H1 (cell line): ENCODE measurements around the gene HMX1. TPM values are rescaled to one million over a fixed set of nuclear protein-coding genes. Genes with fewer than 3 reads are reported as not detected.

Source experiments
- CTCF ChIA-PET: fragments of 300-600 bp; sonication (Branson Sonifier 250); formaldehyde crosslinking; loops from one replicate; lab custom pipeline; 2021; ENCODE audit not compliant: partially characterized antibody; lab: Charles Lee
- POLR2A ChIA-PET: fragments of 300-600 bp; sonication (Branson Sonifier 250); formaldehyde crosslinking; loops from one replicate; lab custom pipeline; 2021; ENCODE audit warnings: inconsistent platforms; ENCODE audit not compliant: partially characterized antibody; lab: Charles Lee
- DNase-seq, 2 experiments: peaks; one replicate each; pipeline versions ENCODE4 v3.0.0 to v3.0.0-alpha.2; 2010 to 2022; ENCODE audit warnings: low spot score in 2 of 2, low read depth in 1 of 2, mixed read lengths in 1 of 2
- FAIRE-seq: peaks from 2 replicates; lab custom pipeline; 2011; peaks lifted over from hg19 to GRCh38; lab: Jason Lieb, UNC
- H2AFZ ChIP-seq: 2 replicates; pipeline ENCODE4 v1.8.1; 2012; ENCODE audit warnings: low read length, inconsistent platforms
- H2AK5ac ChIP-seq: 2 replicates; pipeline ENCODE4 v1.6.1; 2013; ENCODE audit warnings: low read depth, low read length
- H2BK120ac ChIP-seq: replicated peaks from 2 replicates; pipeline ENCODE3; 2013; ENCODE audit warnings: low read depth, low read length, inconsistent platforms
- H2BK12ac ChIP-seq: 2 replicates; pipeline ENCODE4 v1.6.1; 2013; ENCODE audit warnings: low read depth, low read length
- H2BK15ac ChIP-seq: 2 replicates; pipeline ENCODE4 v1.6.1; 2013; ENCODE audit warnings: low read length
- H2BK20ac ChIP-seq: 2 replicates; pipeline ENCODE4 v1.6.1; 2013; ENCODE audit warnings: low read length
- H2BK5ac ChIP-seq: 2 replicates; pipeline ENCODE4 v1.6.1; 2013; ENCODE audit warnings: low read depth, low read length
- H3K14ac ChIP-seq: 2 replicates; pipeline ENCODE4 v1.6.1; 2013; ENCODE audit warnings: inconsistent platforms; ENCODE audit not compliant: insufficient read length
- H3K18ac ChIP-seq: 2 replicates; pipeline ENCODE4 v1.6.1; 2013; ENCODE audit warnings: low read length; ENCODE audit errors: extremely low read depth
- H3K23ac ChIP-seq: 2 replicates; pipeline ENCODE4 v1.6.1; 2013; ENCODE audit warnings: inconsistent platforms; ENCODE audit not compliant: insufficient read length
- H3K23me2 ChIP-seq: 2 replicates; pipeline ENCODE4 v1.6.1; 2013; ENCODE audit warnings: low read depth, low read length
- H3K27ac ChIP-seq: 2 replicates; pipeline ENCODE4 v1.6.1; 2011; ENCODE audit warnings: low read depth, low read length, inconsistent platforms
- H3K27me3 ChIP-seq, 4 experiments: replicated peaks in 1 of 4; 1 replicate in 1 of 4; 2 replicates in 3 of 4; pipeline versions ENCODE4 v1.6.1 to v1.8.1; 2011 to 2013; ENCODE audit warnings: low read length in 3 of 4, mild to moderate bottlenecking in 3 of 4, inconsistent platforms in 2 of 4, mixed read lengths in 2 of 4, moderate library complexity in 1 of 4; ENCODE audit not compliant: control insufficient read depth in 3 of 4, insufficient read depth in 3 of 4; ENCODE audit errors: extremely low read depth in 1 of 4
- H3K36me3 ChIP-seq, 4 experiments: 2 replicates each; pipeline versions ENCODE4 v1.6.1 to v1.8.1; 2011 to 2013; ENCODE audit warnings: mild to moderate bottlenecking in 4 of 4, low read length in 3 of 4, moderate library complexity in 2 of 4, control low read depth in 1 of 4, inconsistent platforms in 1 of 4; ENCODE audit not compliant: insufficient read depth in 4 of 4, control insufficient read depth in 2 of 4
- H3K4ac ChIP-seq: replicated peaks from 2 replicates; pipeline ENCODE3; 2013; ENCODE audit warnings: low read length, low read depth, mixed read lengths, inconsistent platforms; ENCODE audit not compliant: insufficient read length
- H3K4me1 ChIP-seq, 4 experiments: replicated peaks in 1 of 4; 1 replicate in 1 of 4; 2 replicates in 3 of 4; pipeline versions ENCODE4 v1.6.1 to v1.8.1; 2011 to 2013; ENCODE audit warnings: low read length in 3 of 4, inconsistent platforms in 2 of 4, mixed read lengths in 1 of 4; ENCODE audit not compliant: insufficient read depth in 4 of 4, control insufficient read depth in 3 of 4
- H3K4me2 ChIP-seq, 2 experiments: 2 replicates each; pipeline versions ENCODE4 v1.6.1 to v1.8.1; 2011 to 2013; ENCODE audit warnings: low read depth in 2 of 2, low read length in 2 of 2, control low read depth in 1 of 2, inconsistent platforms in 1 of 2, mild to moderate bottlenecking in 1 of 2; ENCODE audit not compliant: insufficient read depth in 1 of 2
- H3K4me3 ChIP-seq, 4 experiments: fragments of 200-600, 300-600 bp in 1 of 4; sonication (generic), shearing (Covaris generic), sonication (Bioruptor Twin) in 1 of 4; 2 replicates each; pipeline versions ENCODE4 v1.5.1 to v1.8.1; 2011 to 2016; ENCODE audit warnings: low read length in 4 of 4, low read depth in 3 of 4, control low read depth in 2 of 4, inconsistent platforms in 2 of 4, mild to moderate bottlenecking in 2 of 4, mixed read lengths in 1 of 4, moderate library complexity in 1 of 4; ENCODE audit not compliant: insufficient read depth in 2 of 4; ENCODE audit errors: extremely low read depth in 1 of 4
- H3K56ac ChIP-seq: replicated peaks from 2 replicates; pipeline ENCODE3; 2013; ENCODE audit warnings: low read depth, mild to moderate bottlenecking, mixed read lengths, low read length, inconsistent platforms; ENCODE audit not compliant: insufficient read length
- H3K79me1 ChIP-seq: 2 replicates; pipeline ENCODE4 v1.6.1; 2013; ENCODE audit warnings: low read depth, low read length, control low read depth
- H3K79me2 ChIP-seq, 2 experiments: 2 replicates each; pipeline versions ENCODE4 v1.6.1 to v1.8.1; 2012 to 2013; ENCODE audit warnings: low read length in 2 of 2, mild to moderate bottlenecking in 2 of 2, inconsistent platforms in 1 of 2; ENCODE audit not compliant: insufficient read depth in 2 of 2, control insufficient read depth in 1 of 2
- H3K9ac ChIP-seq, 4 experiments: replicated peaks in 1 of 4; 1 replicate in 1 of 4; 2 replicates in 3 of 4; pipeline versions ENCODE4 v1.6.1 to v1.8.1; 2011 to 2013; ENCODE audit warnings: low read depth in 3 of 4, low read length in 3 of 4, control low read depth in 2 of 4, mild to moderate bottlenecking in 2 of 4, moderate library complexity in 2 of 4, inconsistent platforms in 1 of 4; ENCODE audit errors: extremely low read depth in 1 of 4
- H3K9me3 ChIP-seq, 2 experiments: 2 replicates each; pipeline versions ENCODE4 v1.6.1 to v1.8.1; 2012 to 2013; ENCODE audit warnings: mild to moderate bottlenecking in 2 of 2, moderate library complexity in 2 of 2, control low read depth in 1 of 2, inconsistent platforms in 1 of 2, low read depth in 1 of 2, low read length in 1 of 2, mixed read lengths in 1 of 2; ENCODE audit not compliant: insufficient read depth in 2 of 2
- H4K20me1 ChIP-seq, 2 experiments: replicated peaks in 1 of 2; 2 replicates each; pipeline versions ENCODE3 to v1.8.1; 2011 to 2013; ENCODE audit warnings: inconsistent platforms in 2 of 2, low read length in 2 of 2, mild to moderate bottlenecking in 1 of 2; ENCODE audit not compliant: insufficient read depth in 2 of 2, control insufficient read depth in 1 of 2
- H4K5ac ChIP-seq: 2 replicates; pipeline ENCODE4 v1.6.1; 2013; ENCODE audit warnings: low read length, low read depth, mixed read lengths, inconsistent platforms; ENCODE audit not compliant: insufficient read length
- H4K8ac ChIP-seq: 2 replicates; pipeline ENCODE4 v1.8.0; 2013; ENCODE audit warnings: mild to moderate bottlenecking, moderate library complexity, low read length, inconsistent platforms; ENCODE audit not compliant: insufficient read depth; ENCODE audit errors: extremely low read depth
- H4K91ac ChIP-seq: replicated peaks from 2 replicates; pipeline ENCODE3; 2013; ENCODE audit warnings: low read length, mixed read lengths, inconsistent platforms; ENCODE audit not compliant: insufficient read length
- GTF2F1 ChIP-seq: IDR thresholded peaks from 2 replicates; pipeline ENCODE4 v1.6.1; 2012; ENCODE audit warnings: low read depth, low read length, improper control_type of control experiment, borderline replicate concordance
- KDM1A ChIP-seq: fragments of 200-600, 300-600 bp; sonication (generic); IDR thresholded peaks from 2 replicates; pipeline ENCODE4 v1.7.1; 2016; ENCODE audit warnings: mild to moderate bottlenecking, low read length, borderline replicate concordance
- whole genome bisulfite sequencing, 2 experiments: shearing (Covaris generic) in 1 of 2; methylation state at CpG; one replicate each; pipeline versions ENCODE4 v1.1.6 to v1.1.7; 2013 to 2015; ENCODE audit warnings: low lambda C conversion rate in 2 of 2, mixed read lengths in 2 of 2, inconsistent platforms in 1 of 2, low coverage in 1 of 2, missing lambda C conversion rate in 1 of 2; ENCODE audit not compliant: insufficient replicate concordance in 2 of 2, insufficient coverage in 1 of 2, insufficient read length in 1 of 2; ENCODE audit errors: extremely low coverage in 1 of 2, missing lambda C conversion rate in 1 of 2; 5-methylcytosine and 5-hydroxymethylcytosine counted together
- polyA plus RNA-seq, 7 experiments: library from polyadenylated mRNA; depleted of rRNA in 3 of 7; stranded (reverse) in 5 of 7; unstranded in 2 of 7; fragments of >200 nt in 5 of 7; fragments of 200-250 nt in 2 of 7; gene quantifications; 1 replicate in 5 of 7; 2 replicates in 1 of 7; 4 replicates in 1 of 7; pipeline versions ENCODE4 v1.2.1 to v1.2.3, GENCODE V29; 2011 to 2013; ENCODE audit warnings: missing spikeins in 2 of 7, mixed read lengths in 2 of 7
- total RNA-seq: library from RNA; stranded (reverse); fragmentation: NEBNext Ultra II Directional; extraction: Animal tissue kit (Norgen Biotek cat#: 25700); gene quantifications from 2 replicates; pipeline ENCODE4 v1.2.1, GENCODE V29; 2021

HMX1 gene
- total and polyA plus RNA-seq, 2 of the 8 experiments (the other 6 are each of a cell fraction or from before 2014, with no cell fraction given), result 0.26 TPM; not detected in 1

DNA sequence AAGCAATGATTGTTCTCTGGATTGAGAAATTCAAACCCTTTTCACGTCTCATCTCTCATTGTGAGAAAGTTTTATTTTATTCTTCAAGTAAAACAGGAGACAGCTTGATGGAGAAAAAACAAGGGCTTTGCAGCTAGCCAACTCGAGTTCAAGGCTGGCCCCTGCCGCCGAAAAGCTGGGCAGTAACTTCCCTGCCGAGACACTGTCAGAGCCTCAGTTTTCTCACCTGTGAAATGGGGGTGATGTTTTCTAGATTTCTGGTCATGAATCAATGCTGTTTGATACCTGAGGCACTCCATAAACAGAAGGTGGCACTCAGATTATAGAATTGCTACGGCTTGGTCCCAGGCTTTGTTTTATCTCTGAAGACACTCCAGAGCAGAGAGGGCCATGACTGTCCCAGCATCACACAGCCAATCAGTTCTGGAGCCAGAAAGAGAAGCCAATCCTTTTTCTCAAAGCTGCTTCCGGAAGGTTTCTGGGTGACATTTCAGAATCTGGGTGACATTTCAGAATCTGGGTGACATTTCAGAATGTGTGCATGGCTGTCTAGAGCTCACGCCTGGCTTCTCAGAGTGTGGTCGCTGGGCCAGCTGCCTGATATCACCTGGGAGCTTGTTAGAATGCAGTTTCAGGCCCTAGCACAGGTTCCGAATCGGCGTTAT is 33.2 kb downstream of the HMX1 start:
- Histone ChIP-seq H3K9me3 (peaks cover 2 to 5% of the 10 kb centered on the region in 2 experiments; a peak in 1 of 4 replicates), H4K5ac (no peak overlapping the region), H3K23ac (no peak overlapping the region), H2AFZ (no peak overlapping the region), H3K4me1 (peaks cover 0 to 6% (median 3%) of the 10 kb centered on the region in 4 experiments; a peak in 4 of 7 replicates), H3K4me2 (no peak overlapping the region), H3K79me2 (no peaks in the 10 kb centered on the region), H4K91ac (no peak overlapping the region), H2BK12ac (no peak overlapping the region), H3K14ac (no peak overlapping the region), H2BK120ac (no peak overlapping the region), H2BK15ac (no peak overlapping the region), H3K23me2 (peaks cover 11% of the 10 kb centered on the region; the same call in 1 of the 2 replicates), H3K79me1 (no peaks in the 10 kb centered on the region), H2AK5ac (no peak overlapping the region), H4K20me1 (peaks cover 0 to 6% of the 10 kb centered on the region in 2 experiments), H3K4me3 (no peak overlapping the region), H3K9ac (peak overlapping the region in 1 of 4 experiments; percentile 19; a peak in 2 of 7 replicates), H3K4ac (no peak overlapping the region), H3K56ac (no peak overlapping the region), H2BK20ac (no peak overlapping the region), H2BK5ac (no peak overlapping the region), H3K18ac (no peak overlapping the region), H3K36me3 (no peaks in the 10 kb centered on the region), H3K27me3 (no peaks in the 10 kb centered on the region), H3K27ac (no peak overlapping the region), H4K8ac (no peak overlapping the region)
- no peak for FAIRE-seq
- ChIA-PET POLR2A (interaction anchor here (0.6 kb wide), 1 partner anchor 83 kb away, joined by 3 read pairs; no protein-coding TSS in a partner anchor), CTCF (interaction anchor here (1.2 to 1.8 kb wide), 4 partner anchors 9 to 77 kb away, joined by 3 to 5 read pairs (median 4); no protein-coding TSS in a partner anchor)
- 88% methylated on average over 12 of the region's 12 CpGs; no CpG with 5 or more reads in 1 of the 2 experiments for WGBS, 2 experiments
- no peak for TF ChIP-seq GTF2F1
- peak; percentile 91 for TF ChIP-seq KDM1A
- DNase-seq, result peak in 1 of 2 experiments; percentile 27
